Stomach (tissue), 4 donors: ENCODE measurements around the gene ABCB8.

Source experiments
- POLR2AphosphoS5 ChIP-seq, 3 donors: sonication (generic); formaldehyde crosslinking; IDR thresholded peaks; one replicate each; pipeline ENCODE4 v1.6.1; 2016; ENCODE audit warnings: antibody characterized with exemption in 3 of 3
- TF ChIP-seq, protein P1 (sequence below), 7 experiments: fragments of 450-650 bp in 4 of 7; fragments of 200-600 bp in 3 of 7; sonication (generic) in 3 of 7; IDR thresholded peaks; one replicate each; pipeline ENCODE4 v1.5.1; 2016 to 2019; ENCODE audit warnings: antibody characterized with exemption in 7 of 7, control low read depth in 2 of 7, mild to moderate bottlenecking in 1 of 7

DNA sequence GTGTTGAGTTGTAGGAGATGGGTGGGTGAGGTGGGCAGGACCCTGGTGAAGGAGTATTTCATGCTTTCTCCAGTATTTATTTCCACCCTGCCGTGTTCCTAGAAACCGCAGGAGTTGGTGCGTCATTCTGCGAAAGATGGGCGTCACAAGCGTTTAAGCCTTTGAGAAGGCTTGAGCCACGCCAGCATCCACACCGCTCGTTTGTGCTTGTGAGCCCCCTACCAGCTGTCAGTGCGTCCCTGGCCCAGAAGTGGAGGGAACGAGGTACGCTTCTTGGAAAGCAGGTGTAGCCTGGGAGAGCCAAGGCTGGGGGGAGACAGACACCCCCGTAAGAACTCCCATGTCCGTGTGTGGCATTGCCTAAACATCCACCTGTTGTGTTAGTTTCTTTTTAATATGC lies 63.7 kb downstream of the ABCB8 start:
- no peak for TF ChIP-seq POLR2AphosphoS5 (IDR thresholded peaks at IDR 0.05)
- TF ChIP-seq, protein P1, sequence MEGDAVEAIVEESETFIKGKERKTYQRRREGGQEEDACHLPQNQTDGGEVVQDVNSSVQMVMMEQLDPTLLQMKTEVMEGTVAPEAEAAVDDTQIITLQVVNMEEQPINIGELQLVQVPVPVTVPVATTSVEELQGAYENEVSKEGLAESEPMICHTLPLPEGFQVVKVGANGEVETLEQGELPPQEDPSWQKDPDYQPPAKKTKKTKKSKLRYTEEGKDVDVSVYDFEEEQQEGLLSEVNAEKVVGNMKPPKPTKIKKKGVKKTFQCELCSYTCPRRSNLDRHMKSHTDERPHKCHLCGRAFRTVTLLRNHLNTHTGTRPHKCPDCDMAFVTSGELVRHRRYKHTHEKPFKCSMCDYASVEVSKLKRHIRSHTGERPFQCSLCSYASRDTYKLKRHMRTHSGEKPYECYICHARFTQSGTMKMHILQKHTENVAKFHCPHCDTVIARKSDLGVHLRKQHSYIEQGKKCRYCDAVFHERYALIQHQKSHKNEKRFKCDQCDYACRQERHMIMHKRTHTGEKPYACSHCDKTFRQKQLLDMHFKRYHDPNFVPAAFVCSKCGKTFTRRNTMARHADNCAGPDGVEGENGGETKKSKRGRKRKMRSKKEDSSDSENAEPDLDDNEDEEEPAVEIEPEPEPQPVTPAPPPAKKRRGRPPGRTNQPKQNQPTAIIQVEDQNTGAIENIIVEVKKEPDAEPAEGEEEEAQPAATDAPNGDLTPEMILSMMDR (IDR thresholded peaks at IDR 0.05) = no peak
